T47D (cell line): ENCODE measurements around the gene RAPSN.
"Not testable (repeated sequence)": the region's sequence is repeated elsewhere in the genome, so short reads cannot be mapped to it uniquely, and the experiment has no call there.

Experiments used
- DNase-seq, 2 experiments: peaks; one replicate each; pipeline versions ENCODE4 v3.0.0 to v3.0.0-alpha.2; 2011 to 2012; ENCODE audit warnings: low read depth in 1 of 2, low spot score in 1 of 2
- JUND ChIP-seq: IDR thresholded peaks from 2 replicates; pipeline ENCODE4 v1.6.1; 2012; ENCODE audit warnings: low read depth
- in situ Hi-C: cut with HindIII; loops from 2 replicates; pipeline ENCODE4 v1.10.0; 2016; ENCODE audit warnings: low sequenced_read_pairs, low pct_unique_long_range_greater_than_20kb

The RAPSN gene

DNA sequence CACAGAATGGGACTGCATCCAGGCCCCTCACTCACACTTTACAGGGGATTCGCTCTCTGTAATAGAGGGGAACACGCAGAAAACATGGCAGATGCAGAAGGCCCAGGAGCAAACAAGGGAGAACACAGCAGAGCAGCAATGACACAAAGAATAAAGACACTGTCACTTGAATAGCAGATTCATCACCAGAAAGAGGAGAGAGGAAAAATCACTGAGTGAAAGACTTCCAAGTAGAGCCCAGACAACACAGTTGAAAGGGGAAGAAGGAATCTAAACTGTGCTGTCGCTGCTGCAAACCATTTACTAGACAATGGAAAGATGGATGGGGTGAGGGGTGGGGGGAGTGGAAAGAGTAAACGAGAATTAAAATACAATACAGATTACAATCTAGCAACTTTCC lies 28.8 kb upstream of the RAPSN start:
- no peak for TF ChIP-seq JUND

GRCh38 chr11:47477323-47477722 lies 28.4 kb upstream of the RAPSN start:
- DNase-seq, result no peak
- in situ Hi-C loops, result no loop called here
- no peak for TF ChIP-seq JUND

More for the DNA sequence above, 28.8 kb upstream of the RAPSN start:
- DNase-seq, result no peak
- in situ Hi-C loops, result no loop called here

DNA sequence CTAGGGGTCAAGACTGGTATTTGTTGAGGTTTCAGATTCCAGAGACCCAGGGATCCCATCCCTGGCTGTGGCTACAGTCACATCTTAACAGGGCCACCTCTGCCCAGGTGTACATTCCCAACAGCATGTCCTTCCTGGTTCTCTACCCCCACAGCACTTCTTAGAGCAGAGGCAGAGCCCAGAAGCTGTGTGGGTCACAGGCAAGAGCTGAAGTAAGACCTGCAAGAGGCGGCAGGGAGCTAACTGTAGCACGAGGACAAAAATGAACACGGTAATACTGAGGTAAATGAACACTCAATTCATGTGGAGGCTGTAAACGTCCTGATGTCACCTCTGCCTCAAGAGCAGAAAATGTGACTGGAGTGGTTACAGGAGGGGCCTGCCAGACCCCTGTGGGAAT lies 21.7 kb upstream of the RAPSN start:
- no peak for DNase-seq
- no peak for TF ChIP-seq JUND
- in situ Hi-C loops, result no loop called here

- in situ Hi-C loops, result no loop called here
- no peak for DNase-seq
- no peak for TF ChIP-seq JUND
These were observed 20.6 kb upstream of the RAPSN start for GRCh38 chr11:47469361-47470179.

DNA sequence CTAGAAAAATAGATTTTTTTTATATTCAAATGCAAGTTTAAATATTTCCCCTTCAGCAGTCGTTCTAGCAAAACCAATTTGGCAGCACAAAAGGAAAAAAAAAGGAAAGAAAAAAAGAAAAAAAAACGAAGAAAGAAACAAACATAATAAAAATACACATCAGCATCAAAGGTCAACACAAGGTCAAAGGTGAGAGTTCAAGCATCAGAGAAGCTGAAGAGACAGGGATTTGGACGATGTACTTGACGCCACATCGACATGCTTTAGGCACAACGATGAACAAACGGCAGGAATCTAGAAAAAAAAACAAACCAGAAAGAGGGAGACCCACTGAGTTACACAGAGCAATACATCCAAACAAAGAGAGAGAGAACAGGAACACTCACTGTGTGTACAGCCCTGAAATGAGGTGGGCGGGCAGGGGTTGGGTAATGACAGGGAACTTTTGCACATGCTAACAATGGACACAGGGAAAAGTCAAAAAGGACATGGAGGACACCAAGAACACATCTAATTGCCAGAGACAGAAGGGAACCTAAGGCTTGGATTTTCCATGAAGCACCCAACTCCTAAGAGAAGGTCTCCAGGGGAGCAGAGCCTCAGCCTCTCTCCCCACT lies 19.8 kb upstream of the RAPSN start:
- DNase-seq, result no peak
- no peak for TF ChIP-seq JUND
- in situ Hi-C loops, result no loop called here

GRCh38 chr11:47467357-47467756 lies 18.4 kb upstream of the RAPSN start:
- in situ Hi-C loops, result no loop called here
- TF ChIP-seq JUND, result no peak
- DNase-seq, result no peak

DNA sequence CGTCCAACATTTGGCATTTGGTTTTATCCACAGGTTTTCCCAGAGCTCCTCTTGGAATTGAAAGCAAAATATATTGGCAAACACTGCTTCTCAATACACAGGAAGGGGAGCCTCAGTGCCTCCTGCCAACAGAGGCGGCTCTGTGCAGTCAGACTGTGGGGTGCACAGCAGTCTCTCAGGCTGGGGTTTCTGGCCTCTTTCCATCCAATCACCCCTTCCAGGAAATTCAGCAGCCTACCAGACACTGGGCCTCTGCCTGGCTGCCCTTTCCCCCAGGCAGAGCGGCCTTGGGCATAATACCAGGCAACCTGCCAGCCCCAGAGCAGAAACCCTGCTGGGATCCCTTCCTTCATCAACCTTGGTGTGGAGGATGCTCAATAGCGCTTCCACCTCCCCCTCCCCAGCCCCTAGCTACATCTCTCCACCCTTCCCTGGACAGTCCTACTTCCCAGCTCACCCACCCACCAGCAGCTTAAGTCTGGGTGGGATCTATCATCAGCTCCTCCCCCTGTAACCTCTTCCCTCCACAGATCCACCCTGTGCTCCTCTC lies 17.8 kb upstream of the RAPSN start:
- no peak for TF ChIP-seq JUND
- in situ Hi-C loops, result no loop called here
- no peak for DNase-seq

GRCh38 chr11:47466201-47466600 lies 17.3 kb upstream of the RAPSN start:
- no peak for DNase-seq
- in situ Hi-C loops, result no loop called here
- TF ChIP-seq JUND, result no peak

GRCh38 chr11:47464483-47464882 lies 15.5 kb upstream of the RAPSN start:
- in situ Hi-C loops, result no loop called here
- TF ChIP-seq JUND, result no peak
- no peak for DNase-seq

DNA sequence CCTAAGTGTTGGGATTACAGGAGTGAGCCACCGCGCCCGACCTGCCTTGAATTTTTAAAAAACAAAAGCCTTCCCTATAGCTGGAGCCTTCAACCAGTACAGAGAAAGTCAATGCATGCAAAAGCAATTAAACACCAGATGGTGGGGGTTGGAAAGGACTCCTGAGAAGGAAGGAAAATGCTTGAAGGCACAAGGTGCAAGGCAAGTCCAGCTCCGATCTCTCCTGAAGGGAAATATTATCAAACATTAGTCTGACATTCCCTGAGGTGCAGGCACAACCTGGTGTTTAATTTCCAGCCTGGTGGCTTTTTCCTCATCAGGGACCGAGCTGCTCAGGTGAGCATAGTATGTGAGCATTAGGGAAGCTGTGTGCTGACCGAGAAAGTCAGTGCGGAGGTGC lies 12.9 kb upstream of the RAPSN start:
- in situ Hi-C loops, result no loop called here
- TF ChIP-seq JUND, result no peak
- no peak for DNase-seq

DNA sequence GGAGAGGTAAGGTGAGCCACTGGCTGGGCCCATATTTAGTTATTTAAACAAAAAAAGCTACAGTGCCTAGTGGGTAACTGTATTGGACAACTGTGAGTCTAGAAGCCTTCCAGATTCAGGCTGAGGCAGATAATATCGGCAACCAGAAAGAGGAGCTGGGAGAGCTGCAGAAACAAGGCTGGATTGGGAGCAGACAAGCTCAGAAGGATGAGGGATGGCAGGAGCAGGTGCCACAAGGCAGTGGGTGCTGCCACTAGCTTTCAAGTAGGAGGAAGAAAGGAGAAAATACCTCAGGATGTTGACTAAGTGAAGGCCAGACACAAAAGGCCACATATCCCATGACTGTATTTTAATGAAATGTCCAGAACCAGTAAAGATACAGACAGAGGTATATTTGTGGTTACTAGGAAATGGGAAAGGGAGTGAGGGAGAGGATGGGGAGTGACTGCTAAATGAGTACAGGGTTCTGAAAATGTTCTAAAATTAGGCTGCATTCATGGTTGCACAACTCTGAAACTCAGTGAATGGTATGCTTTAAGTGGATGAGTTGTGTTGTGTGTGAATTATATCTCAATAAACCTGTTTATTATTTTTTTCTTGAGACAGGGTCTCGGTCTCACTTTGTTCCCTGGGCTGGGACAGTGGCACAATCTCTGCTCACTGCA lies 11.8 kb upstream of the RAPSN start:
- no peak for TF ChIP-seq JUND
- in situ Hi-C loops, result no loop called here
- DNase-seq, result no peak

GRCh38 chr11:47454258-47454671 lies 5.3 kb upstream of the RAPSN start:
- peak; percentile 84 to 93 for DNase-seq
- in situ Hi-C loops, result not testable (repeated sequence)

DNA sequence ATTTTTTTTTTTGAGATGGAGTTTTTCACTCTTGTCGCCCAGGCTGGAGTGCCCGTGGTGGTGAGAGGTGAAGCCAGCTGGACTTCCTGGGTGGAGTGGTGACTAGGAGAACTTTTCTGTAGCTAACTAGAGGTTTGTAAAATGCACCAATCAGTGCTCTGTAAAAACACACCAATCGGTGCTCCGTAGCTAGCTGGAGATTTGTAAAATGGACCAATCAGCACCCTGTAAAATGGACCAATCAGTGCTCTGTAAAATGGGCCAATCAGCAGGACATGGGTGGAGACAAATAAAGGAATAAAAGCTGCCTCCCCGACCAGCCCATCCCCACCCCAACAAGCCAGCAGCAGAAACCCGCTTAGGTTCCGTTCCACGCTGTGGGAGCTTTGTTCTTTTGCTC lies 4.4 kb upstream of the RAPSN start:
- no peak for TF ChIP-seq JUND
- DNase-seq, result peak in 1 of 2 experiments; percentile 39
- in situ Hi-C loops, result no loop called here
